Suprapubic skin (tissue), 4 donors: ENCODE measurements around the gene DTL.

Source experiments
- CTCF ChIP-seq, 2 donors: fragments of 200-600 bp in 1 of 2; fragments of 450-650 bp in 1 of 2; sonication (generic) in 1 of 2; IDR thresholded peaks; one replicate each; pipeline ENCODE4 v1.5.1; 2016 to 2019; ENCODE audit warnings: antibody characterized with exemption in 2 of 2, mild to moderate bottlenecking in 1 of 2, moderate library complexity in 1 of 2
- EP300 ChIP-seq: sonication (generic); formaldehyde crosslinking; IDR thresholded peaks from one replicate; pipeline ENCODE4 v1.6.1; 2017; ENCODE audit warnings: antibody characterized with exemption
- POLR2A ChIP-seq, 2 donors: fragments of 450-650 bp; IDR thresholded peaks; one replicate each; pipeline ENCODE4 v1.6.1; 2017; ENCODE audit warnings: antibody characterized with exemption in 2 of 2, mild to moderate bottlenecking in 2 of 2, moderate library complexity in 2 of 2
- POLR2AphosphoS5 ChIP-seq, 3 donors: sonication (generic); formaldehyde crosslinking; IDR thresholded peaks; one replicate each; pipeline ENCODE4 v1.6.1; 2017; ENCODE audit warnings: antibody characterized with exemption in 3 of 3

DNA sequence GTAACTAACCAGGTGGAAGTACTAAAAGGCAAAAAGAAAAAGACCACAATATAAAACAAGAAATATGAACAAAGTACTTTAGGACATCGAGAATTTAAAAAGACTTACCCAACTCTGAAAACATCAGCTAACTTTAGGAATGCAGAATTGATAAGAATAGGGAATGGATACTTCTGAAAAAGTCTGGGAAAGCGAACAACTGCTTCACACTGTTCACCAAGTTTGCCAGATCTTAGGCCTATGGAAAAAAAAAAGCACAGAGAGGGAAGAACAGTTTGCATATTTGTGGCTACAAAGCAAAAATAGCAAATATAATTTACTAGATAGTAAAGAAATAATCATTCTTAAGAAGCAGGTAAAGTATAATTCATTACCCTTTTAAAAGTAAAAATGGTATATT is 14.6 kb upstream of the DTL start:
- TF ChIP-seq CTCF (IDR thresholded peaks at IDR 0.05), result no peak
- no peak for TF ChIP-seq POLR2A (IDR thresholded peaks at IDR 0.05)
- TF ChIP-seq EP300, result no peak
- no peak for TF ChIP-seq POLR2AphosphoS5 (IDR thresholded peaks at IDR 0.05)
